GM23338 (cell line): ENCODE results near the gene PHF20.

ENCODE experiments used
- POLR2AphosphoS5 ChIP-seq: IDR thresholded peaks from 2 replicates; pipeline ENCODE4 v1.6.1; 2016; ENCODE audit warnings: antibody characterized with exemption, low read depth
- TF ChIP-seq, protein P1 (sequence below), 2 experiments: fragments of 200-600 bp in 1 of 2; sonication (generic) in 1 of 2; conservative IDR thresholded peaks; 2 replicates each; pipeline versions ENCODE4 v1.5.1 to v1.6.1; 2016 to 2017; ENCODE audit warnings: antibody characterized with exemption in 2 of 2, low read depth in 2 of 2, mild to moderate bottlenecking in 2 of 2, moderate library complexity in 1 of 2

DNA sequence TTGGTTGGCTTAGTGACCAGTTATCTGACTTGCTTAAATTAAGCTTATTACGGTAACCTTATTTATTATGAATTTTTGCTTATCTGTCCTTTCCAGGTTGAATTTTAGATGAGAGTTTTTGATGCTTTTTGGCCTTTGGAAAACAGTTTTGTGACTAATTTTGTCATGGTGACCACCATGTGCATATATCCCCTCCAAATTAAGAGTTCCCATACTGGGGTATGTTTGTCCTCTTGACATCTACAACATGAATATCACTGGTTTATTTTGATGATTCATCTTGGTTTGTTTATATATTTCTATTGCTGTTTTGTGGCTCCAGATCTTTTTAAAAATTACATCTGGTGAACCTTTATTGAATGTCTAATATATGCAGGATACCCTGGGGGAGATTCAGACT, 61.4 kb downstream of the PHF20 start:
- TF ChIP-seq, protein P1, sequence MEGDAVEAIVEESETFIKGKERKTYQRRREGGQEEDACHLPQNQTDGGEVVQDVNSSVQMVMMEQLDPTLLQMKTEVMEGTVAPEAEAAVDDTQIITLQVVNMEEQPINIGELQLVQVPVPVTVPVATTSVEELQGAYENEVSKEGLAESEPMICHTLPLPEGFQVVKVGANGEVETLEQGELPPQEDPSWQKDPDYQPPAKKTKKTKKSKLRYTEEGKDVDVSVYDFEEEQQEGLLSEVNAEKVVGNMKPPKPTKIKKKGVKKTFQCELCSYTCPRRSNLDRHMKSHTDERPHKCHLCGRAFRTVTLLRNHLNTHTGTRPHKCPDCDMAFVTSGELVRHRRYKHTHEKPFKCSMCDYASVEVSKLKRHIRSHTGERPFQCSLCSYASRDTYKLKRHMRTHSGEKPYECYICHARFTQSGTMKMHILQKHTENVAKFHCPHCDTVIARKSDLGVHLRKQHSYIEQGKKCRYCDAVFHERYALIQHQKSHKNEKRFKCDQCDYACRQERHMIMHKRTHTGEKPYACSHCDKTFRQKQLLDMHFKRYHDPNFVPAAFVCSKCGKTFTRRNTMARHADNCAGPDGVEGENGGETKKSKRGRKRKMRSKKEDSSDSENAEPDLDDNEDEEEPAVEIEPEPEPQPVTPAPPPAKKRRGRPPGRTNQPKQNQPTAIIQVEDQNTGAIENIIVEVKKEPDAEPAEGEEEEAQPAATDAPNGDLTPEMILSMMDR (conservative IDR thresholded peaks at IDR 0.05; ENCODE audit: low read depth in 2 of 2), result no peak
- TF ChIP-seq POLR2AphosphoS5, result no peak
